SU-DHL-6 (cell line): ENCODE measurements around the gene GFI1B.

Experiments used
- H2AFZ ChIP-seq: fragments of 200-600 bp; sonication (generic); 2 replicates; pipeline ENCODE4 v1.6.1; 2014; ENCODE audit warnings: low read depth, mild to moderate bottlenecking, moderate library complexity, mixed read lengths, antibody characterized with exemption, low read length; ENCODE audit not compliant: severe bottlenecking
- H3F3A ChIP-seq: fragments of 200-600 bp; shearing (Covaris generic); 2 replicates; pipeline ENCODE4 v1.6.0; 2016; ENCODE audit warnings: antibody characterized with exemption, mild to moderate bottlenecking; ENCODE audit not compliant: insufficient read depth
- H3K27ac ChIP-seq: fragments of 200-600 bp; sonication (generic); 2 replicates; pipeline ENCODE4 v1.5.1; 2016; ENCODE audit warnings: low read depth, mild to moderate bottlenecking, low read length, moderate library complexity, mixed read lengths
- H3K27me3 ChIP-seq: fragments of 200-600 bp; sonication (generic), shearing (Covaris generic); 2 replicates; pipeline ENCODE4 v1.6.0; 2014; ENCODE audit warnings: mild to moderate bottlenecking, low read length
- H3K36me3 ChIP-seq: fragments of 200-600 bp; sonication (generic); 2 replicates; pipeline ENCODE4 v1.6.1; 2014; ENCODE audit warnings: mild to moderate bottlenecking, low read length, mixed read lengths
- H3K4me2 ChIP-seq: fragments of 300-600, 200-600 bp; shearing (Covaris generic), sonication (generic); 2 replicates; pipeline ENCODE4 v1.6.0; 2014; ENCODE audit warnings: low read length, low read depth, mild to moderate bottlenecking; ENCODE audit not compliant: poor library complexity, severe bottlenecking
- H3K4me3 ChIP-seq: fragments of 200-600 bp; sonication (generic); 2 replicates; pipeline ENCODE4 v1.5.1; 2014; ENCODE audit warnings: antibody characterized with exemption, low read length, mild to moderate bottlenecking, mixed read lengths; ENCODE audit not compliant: insufficient read depth, poor library complexity, severe bottlenecking
- H3K79me2 ChIP-seq: fragments of 200-600 bp; sonication (generic); 2 replicates; pipeline ENCODE4 v1.6.1; 2014; ENCODE audit warnings: mild to moderate bottlenecking, low read length, moderate library complexity; ENCODE audit not compliant: insufficient read depth
- H3K9ac ChIP-seq: fragments of 200-600 bp; sonication (generic); 2 replicates; pipeline ENCODE4 v1.7.0; 2014; ENCODE audit warnings: mild to moderate bottlenecking, low read length
- H3K9me2 ChIP-seq: fragments of 200-600 bp; sonication (generic); replicated peaks from 2 replicates; pipeline ENCODE4 v1.6.1; 2014; ENCODE audit warnings: low read length; ENCODE audit not compliant: insufficient read depth
- H3K9me3 ChIP-seq: fragments of 200-600 bp; sonication (generic); 2 replicates; pipeline ENCODE4 v1.6.1; 2014; ENCODE audit warnings: low read length, mixed read lengths; ENCODE audit not compliant: insufficient read depth
- H4K20me1 ChIP-seq: fragments of 200-600 bp; sonication (generic); 2 replicates; pipeline ENCODE4 v1.6.1; 2014; ENCODE audit warnings: low read depth, mild to moderate bottlenecking, antibody characterized with exemption, low read length, moderate library complexity, mixed read lengths
- CTCF ChIP-seq: fragments of 200-600 bp; sonication (generic); IDR thresholded peaks from one replicate; pipeline ENCODE4 v1.5.1; 2017; ENCODE audit warnings: antibody characterized with exemption, mild to moderate bottlenecking, low read length, moderate library complexity; ENCODE audit not compliant: insufficient read depth, poor library complexity, severe bottlenecking
- EZH2phosphoT487 ChIP-seq: fragments of 200-600 bp; sonication (generic), shearing (Covaris generic); conservative IDR thresholded peaks from 2 replicates; pipeline ENCODE4 v1.6.1; 2018; ENCODE audit warnings: mild to moderate bottlenecking, antibody characterized with exemption, low read length, moderate library complexity, mixed read lengths

GFI1B gene

GRCh38 chr9:132978112-132978450 is 413 bp upstream of the GFI1B start:
- H3K27ac ChIP-seq, result no peak overlapping the region
- H3K9ac ChIP-seq, result no peak overlapping the region
- H2AFZ ChIP-seq, result no peak overlapping the region
- H3F3A ChIP-seq, result no peaks in the 10 kb centered on the region
- H3K36me3 ChIP-seq, result no peaks in the 10 kb centered on the region
- H3K79me2 ChIP-seq, result no peaks in the 10 kb centered on the region
- no peaks in the 10 kb centered on the region for H3K9me2 ChIP-seq
- no peaks in the 10 kb centered on the region for H3K9me3 ChIP-seq
- H3K27me3 ChIP-seq, result no peaks in the 10 kb centered on the region
- H3K4me2 ChIP-seq, result no peak overlapping the region
- no peaks in the 10 kb centered on the region for H4K20me1 ChIP-seq
- no peak for TF ChIP-seq CTCF
- TF ChIP-seq EZH2phosphoT487, result no peak
- H3K4me3 ChIP-seq, result no peak overlapping the region

GRCh38 chr9:132980157-132980556 is 1.7 kb downstream of the GFI1B start:
- Histone ChIP-seq H4K20me1 (no peaks in the 10 kb centered on the region), H3K36me3 (no peaks in the 10 kb centered on the region), H3K4me2 (no peak overlapping the region), H3K79me2 (no peaks in the 10 kb centered on the region), H3K4me3 (no peak overlapping the region), H3F3A (no peaks in the 10 kb centered on the region), H3K27ac (no peak overlapping the region), H3K9ac (no peak overlapping the region), H3K9me2 (no peaks in the 10 kb centered on the region), H3K27me3 (no peaks in the 10 kb centered on the region; the same call in 1 of the 2 replicates), H2AFZ (no peak overlapping the region), H3K9me3 (no peaks in the 10 kb centered on the region)
- TF ChIP-seq CTCF (no peak), EZH2phosphoT487 (no peak)

- Histone ChIP-seq H4K20me1 (no peaks in the 10 kb centered on the region), H3K4me3 (no peak overlapping the region), H3K27ac (no peak overlapping the region), H3K9ac (no peak overlapping the region), H3K27me3 (no peaks in the 10 kb centered on the region; the same call in 1 of the 2 replicates), H3K36me3 (no peaks in the 10 kb centered on the region), H3K79me2 (no peaks in the 10 kb centered on the region), H3K9me3 (no peaks in the 10 kb centered on the region), H3F3A (no peaks in the 10 kb centered on the region), H3K4me2 (no peak overlapping the region), H3K9me2 (no peaks in the 10 kb centered on the region), H2AFZ (no peak overlapping the region)
- TF ChIP-seq CTCF, result no peak
- TF ChIP-seq EZH2phosphoT487, result no peak
These were observed 4.0 kb downstream of the GFI1B start for GRCh38 chr9:132982458-132982857.
